ENCODE results near the gene EIF3L. TPM values are rescaled to one million over a fixed set of nuclear protein-coding genes. Genes with fewer than 3 reads are reported as not detected.

EIF3L gene
- total RNA-seq, 1 donor from 2014 or later: 732 TPM

DNA sequence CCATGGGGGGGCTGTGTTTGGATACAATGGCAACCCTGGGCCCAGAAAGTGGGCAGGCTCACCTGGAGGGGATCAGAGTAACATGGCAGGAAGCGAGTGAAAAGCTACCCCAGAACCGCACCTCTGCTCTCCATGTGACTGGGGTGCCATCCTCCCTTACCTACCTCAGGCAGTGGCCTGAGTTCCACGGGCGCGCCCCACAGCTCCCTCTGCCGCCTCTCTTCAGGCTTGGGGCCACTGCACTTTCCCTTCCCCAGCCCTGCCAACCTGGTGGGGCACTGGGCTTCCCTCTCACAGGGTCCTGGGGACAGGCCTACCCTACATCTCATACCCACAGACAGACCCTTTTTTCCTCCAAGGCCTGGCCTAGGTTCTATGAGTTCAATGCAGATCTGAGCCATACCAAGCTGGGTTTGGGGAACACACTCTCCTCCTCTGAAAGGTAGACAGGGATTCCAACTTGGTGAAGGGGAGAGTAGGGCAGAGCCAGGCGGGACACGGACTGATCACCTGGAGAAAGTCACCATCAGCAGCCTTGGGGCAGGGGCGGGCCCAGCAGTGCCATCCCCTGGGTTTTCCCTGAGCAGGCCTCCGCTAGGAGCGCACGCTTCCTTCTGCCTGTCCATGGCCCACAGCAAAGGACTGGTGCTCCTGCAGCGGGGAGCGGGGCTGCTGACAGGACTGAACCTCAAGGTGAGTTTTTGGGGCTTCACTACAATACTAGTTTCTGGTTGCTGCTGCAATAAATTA, 19.0 kb upstream of the EIF3L start:
- peaks cover 11% of the 10 kb centered on the region for H3K36me3 Mint-ChIP-seq (ENCODE audit: low read depth, unreplicated experiment)
- no peaks in the 10 kb centered on the region for H3K4me1 Mint-ChIP-seq (ENCODE audit: unreplicated experiment)
- H3K4me3 Mint-ChIP-seq (ENCODE audit: unreplicated experiment): peak overlapping the region; percentile 42
- no peak for DNase-seq (ENCODE audit: low spot score)
- TF ChIP-seq, protein P1, sequence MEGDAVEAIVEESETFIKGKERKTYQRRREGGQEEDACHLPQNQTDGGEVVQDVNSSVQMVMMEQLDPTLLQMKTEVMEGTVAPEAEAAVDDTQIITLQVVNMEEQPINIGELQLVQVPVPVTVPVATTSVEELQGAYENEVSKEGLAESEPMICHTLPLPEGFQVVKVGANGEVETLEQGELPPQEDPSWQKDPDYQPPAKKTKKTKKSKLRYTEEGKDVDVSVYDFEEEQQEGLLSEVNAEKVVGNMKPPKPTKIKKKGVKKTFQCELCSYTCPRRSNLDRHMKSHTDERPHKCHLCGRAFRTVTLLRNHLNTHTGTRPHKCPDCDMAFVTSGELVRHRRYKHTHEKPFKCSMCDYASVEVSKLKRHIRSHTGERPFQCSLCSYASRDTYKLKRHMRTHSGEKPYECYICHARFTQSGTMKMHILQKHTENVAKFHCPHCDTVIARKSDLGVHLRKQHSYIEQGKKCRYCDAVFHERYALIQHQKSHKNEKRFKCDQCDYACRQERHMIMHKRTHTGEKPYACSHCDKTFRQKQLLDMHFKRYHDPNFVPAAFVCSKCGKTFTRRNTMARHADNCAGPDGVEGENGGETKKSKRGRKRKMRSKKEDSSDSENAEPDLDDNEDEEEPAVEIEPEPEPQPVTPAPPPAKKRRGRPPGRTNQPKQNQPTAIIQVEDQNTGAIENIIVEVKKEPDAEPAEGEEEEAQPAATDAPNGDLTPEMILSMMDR (IDR thresholded peaks at IDR 0.05; ENCODE audit: unreplicated experiment): no peak
- H3K9me3 Mint-ChIP-seq (ENCODE audit: unreplicated experiment): no peaks in the 10 kb centered on the region
- no peak overlapping the region for H3K27ac Mint-ChIP-seq (ENCODE audit: unreplicated experiment)
- H3K27me3 Mint-ChIP-seq (ENCODE audit: unreplicated experiment): peaks cover 3% of the 10 kb centered on the region

DNA sequence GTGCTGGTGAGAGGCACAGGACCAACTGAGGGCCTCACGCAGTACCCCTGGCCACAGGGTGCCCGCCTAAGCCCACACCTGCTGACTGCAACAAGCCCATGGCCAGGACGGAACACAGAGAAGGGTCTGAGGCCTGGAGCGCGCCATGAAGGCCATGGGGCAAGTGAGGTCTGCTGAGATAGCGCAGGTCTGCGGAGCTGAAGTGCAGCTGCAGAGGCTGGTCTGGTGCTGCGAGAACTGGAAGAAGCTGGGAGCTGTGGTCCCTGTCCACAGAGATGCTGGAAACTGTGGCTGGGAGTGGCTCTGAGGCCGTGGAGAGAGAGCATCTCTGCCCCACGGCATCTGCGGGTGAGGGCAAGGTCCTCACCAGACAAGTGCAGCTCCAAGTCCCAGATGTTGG, 17.7 kb upstream of the EIF3L start:
- peaks cover 11% of the 10 kb centered on the region for H3K36me3 Mint-ChIP-seq (ENCODE audit: low read depth, unreplicated experiment)
- no peak overlapping the region for H3K4me3 Mint-ChIP-seq (ENCODE audit: unreplicated experiment)
- peaks cover 2% of the 10 kb centered on the region for H3K27me3 Mint-ChIP-seq (ENCODE audit: unreplicated experiment)
- no peaks in the 10 kb centered on the region for H3K4me1 Mint-ChIP-seq (ENCODE audit: unreplicated experiment)
- no peak for DNase-seq (ENCODE audit: low spot score)
- H3K9me3 Mint-ChIP-seq (ENCODE audit: unreplicated experiment): no peaks in the 10 kb centered on the region
- H3K27ac Mint-ChIP-seq (ENCODE audit: unreplicated experiment): no peak overlapping the region
- TF ChIP-seq, protein P1 (IDR thresholded peaks at IDR 0.05; ENCODE audit: unreplicated experiment): no peak

DNA sequence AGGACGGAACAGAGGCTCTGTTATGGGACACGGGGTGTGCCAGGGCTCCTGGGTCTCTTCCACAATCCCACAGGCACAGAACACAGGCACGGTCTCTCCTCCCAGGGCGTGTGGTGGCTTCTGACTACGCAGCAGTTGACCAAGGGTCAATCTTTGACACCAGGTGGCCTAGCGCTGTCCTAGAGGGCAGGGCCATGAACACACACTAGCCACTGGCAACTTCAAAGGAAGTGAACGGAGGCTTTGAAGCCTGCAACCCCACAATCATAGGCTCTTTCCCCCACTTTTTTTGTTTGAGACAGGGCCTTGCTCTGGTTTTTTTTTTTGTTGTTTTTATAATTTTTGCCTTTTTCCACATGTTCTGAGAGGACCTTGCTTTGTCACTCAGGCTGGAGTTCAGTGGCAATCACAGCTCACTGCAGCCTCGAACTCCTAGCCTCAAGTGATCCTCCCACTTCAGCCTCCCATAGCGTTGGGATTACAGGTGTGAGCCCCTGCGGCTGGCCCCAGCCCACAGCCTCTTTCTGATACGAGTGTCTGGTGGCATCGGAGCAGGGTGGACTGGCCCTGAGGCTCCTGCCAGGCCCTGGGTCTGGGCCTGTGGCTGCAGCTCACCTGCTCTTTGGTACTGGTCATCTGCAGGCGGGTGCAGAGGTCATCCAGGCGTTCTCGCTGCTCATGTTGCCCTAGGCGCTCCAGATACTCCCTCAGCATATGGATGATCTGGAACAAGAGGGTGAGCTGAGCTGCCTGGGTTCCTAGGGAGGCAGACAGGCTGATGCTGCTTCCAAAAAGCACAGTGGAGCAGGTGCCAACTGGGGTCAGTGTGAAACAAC, 17.0 kb upstream of the EIF3L start:
- TF ChIP-seq, protein P1 (IDR thresholded peaks at IDR 0.05; ENCODE audit: unreplicated experiment): no peak
- Mint-ChIP-seq H3K27me3 (ENCODE audit: unreplicated experiment) (no peaks in the 10 kb centered on the region), H3K4me3 (ENCODE audit: unreplicated experiment) (no peak overlapping the region), H3K4me1 (ENCODE audit: unreplicated experiment) (no peaks in the 10 kb centered on the region), H3K27ac (ENCODE audit: unreplicated experiment) (no peak overlapping the region), H3K9me3 (ENCODE audit: unreplicated experiment) (no peaks in the 10 kb centered on the region), H3K36me3 (ENCODE audit: low read depth, unreplicated experiment) (peaks cover 14% of the 10 kb centered on the region)
- no peak for DNase-seq (ENCODE audit: low spot score)

DNA sequence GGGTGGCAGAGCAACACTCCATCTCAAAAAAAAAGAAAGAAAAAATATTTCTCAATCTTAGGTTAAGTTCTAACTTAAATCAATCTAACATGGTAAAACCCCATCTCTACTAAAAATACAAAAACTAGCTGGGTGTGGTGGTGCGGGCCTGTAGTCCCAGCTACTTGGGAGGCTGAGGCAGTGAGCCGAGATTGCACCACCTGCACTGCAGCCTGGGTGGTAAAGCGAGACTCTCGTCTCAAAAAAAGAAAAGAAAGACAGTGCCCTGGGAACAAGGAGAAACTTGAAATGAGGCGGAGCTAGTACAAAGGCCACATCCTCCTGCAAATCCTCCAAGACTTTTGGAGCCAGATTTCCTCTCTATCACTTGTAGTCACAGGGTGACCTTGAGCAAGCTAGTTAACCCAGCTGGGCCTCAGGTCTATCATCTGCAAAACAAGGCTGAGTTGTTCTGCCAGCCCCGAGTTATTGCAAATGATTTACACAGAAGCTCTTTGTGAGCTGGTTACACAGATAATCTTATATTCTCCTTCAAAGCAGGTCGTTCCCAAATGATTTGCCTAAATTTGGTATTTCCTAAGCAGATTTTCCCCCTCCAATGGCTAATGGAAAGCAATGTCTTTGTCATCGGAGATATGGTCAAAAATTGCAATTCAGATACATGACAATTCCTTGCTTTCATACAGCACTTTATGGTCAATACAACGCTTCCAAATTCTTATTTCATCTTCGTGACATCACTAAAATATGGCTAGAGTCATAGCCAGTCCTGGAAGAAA, 7.0 kb upstream of the EIF3L start:
- peaks cover 8% of the 10 kb centered on the region for H3K36me3 Mint-ChIP-seq (ENCODE audit: low read depth, unreplicated experiment)
- H3K4me1 Mint-ChIP-seq (ENCODE audit: unreplicated experiment): peaks cover 4% of the 10 kb centered on the region
- DNase-seq (ENCODE audit: low spot score): no peak
- H3K4me3 Mint-ChIP-seq (ENCODE audit: unreplicated experiment): peak overlapping the region; percentile 24
- peaks cover 6% of the 10 kb centered on the region for H3K27me3 Mint-ChIP-seq (ENCODE audit: unreplicated experiment)
- H3K27ac Mint-ChIP-seq (ENCODE audit: unreplicated experiment): no peak overlapping the region
- no peaks in the 10 kb centered on the region for H3K9me3 Mint-ChIP-seq (ENCODE audit: unreplicated experiment)
- TF ChIP-seq, protein P1 (IDR thresholded peaks at IDR 0.05; ENCODE audit: unreplicated experiment): no peak
